Inferior parietal cortex (tissue), 1 donor: Measurements from ENCODE around the gene WDR44.
A peak's percentile ranks its signal among the peaks of the same experiment; 100 is the strongest.
"Not testable (repeated sequence)": the region's sequence is repeated elsewhere in the genome, so short reads cannot be mapped to it uniquely, and the experiment has no call there.

Source experiments
- DNase-seq: peaks from one replicate; pipeline ENCODE4 v3.0.0-alpha.2; 2016; ENCODE audit errors: extremely low spot score

WDR44 gene

DNA sequence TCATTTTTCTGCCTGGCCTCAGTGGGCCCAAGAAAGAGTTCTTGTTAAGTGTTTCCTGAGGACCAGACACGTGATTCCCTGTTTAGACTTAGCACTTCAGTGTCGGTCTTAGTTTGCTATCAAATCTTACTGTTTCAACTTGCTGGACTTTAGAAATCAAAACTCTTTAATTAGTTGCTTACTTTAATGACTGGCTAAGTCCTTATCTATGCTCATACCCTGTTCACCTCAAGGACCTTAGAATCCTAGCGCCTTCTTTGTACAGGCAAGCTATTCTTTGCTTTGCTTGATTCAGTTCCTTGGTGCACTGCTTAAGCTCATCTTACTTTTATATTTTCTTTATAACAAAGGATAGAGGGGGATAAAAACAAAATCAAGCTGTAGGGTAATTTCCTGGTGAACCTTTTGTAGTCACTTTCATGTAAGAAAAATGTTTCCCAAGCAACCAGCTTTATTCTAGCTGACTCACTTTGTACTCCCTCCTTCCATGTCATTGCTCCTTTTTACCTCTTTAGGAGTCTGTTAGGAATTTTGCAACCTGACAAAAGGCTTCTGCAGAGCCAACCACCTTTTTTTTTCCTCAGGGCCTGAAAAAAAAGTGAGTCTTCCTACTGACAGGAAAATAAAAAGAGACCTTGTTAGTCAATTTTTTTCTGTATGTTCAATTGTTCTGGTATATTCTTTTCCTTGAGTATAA, 14.7 kb downstream of the WDR44 start:
- no peak for DNase-seq

DNA sequence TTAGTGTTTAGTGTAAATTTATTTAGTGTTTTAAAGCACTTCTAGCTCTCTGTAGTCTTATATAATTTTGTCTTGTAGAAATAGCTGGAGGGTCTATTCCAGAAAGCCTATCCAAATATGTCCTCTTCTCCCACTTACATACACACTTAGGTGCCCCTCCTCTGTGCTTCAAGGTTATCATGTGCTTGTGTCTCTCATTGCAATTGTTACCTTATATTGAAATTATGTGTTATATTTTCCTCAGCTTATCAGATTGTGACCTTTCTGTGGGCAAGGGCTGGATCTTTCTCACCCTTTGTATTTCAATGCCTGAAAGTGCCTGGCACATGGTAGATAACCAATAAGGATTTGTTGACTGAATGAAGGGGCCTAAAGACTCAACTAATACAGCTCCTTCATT, 18.4 kb downstream of the WDR44 start:
- DNase-seq: no peak

DNA sequence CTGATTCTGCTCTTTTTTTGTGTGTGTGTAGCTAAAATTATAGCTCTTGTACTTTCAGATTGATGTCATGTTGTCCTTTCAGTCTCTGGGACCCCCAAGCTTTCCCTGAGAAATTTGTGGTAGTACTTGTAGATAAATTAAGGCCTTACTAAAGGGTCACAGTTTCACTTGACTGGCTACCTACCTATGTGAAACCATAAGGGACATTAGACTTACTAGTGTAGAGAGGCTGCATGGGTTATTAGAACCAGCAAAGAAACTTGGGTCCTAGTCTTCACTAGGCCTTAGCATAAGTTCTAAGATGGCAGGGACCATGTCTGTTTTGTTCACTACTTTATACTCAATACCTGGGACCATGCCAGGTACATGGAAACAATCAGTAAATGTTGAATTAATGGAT, 21.4 kb downstream of the WDR44 start:
- no peak for DNase-seq

DNA sequence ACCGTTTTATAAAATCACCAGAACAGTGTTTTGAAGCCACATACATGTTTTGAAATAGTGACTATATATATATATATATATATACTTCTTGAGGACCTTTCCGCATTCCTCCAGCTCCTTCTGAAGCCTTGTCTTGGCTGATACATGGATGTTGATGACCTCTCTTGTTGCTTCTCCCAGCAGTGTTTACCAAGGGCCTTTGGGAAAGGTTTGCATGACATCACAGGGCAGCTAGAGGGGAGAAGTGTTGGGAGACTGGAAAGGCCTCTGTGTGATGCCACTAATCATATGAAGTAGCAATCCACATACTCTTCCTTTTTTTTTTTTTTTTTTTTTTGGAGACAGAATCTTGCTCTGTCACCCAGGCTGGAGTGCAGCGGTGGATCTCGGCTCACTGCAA, 22.5 kb downstream of the WDR44 start:
- DNase-seq: no peak

DNA sequence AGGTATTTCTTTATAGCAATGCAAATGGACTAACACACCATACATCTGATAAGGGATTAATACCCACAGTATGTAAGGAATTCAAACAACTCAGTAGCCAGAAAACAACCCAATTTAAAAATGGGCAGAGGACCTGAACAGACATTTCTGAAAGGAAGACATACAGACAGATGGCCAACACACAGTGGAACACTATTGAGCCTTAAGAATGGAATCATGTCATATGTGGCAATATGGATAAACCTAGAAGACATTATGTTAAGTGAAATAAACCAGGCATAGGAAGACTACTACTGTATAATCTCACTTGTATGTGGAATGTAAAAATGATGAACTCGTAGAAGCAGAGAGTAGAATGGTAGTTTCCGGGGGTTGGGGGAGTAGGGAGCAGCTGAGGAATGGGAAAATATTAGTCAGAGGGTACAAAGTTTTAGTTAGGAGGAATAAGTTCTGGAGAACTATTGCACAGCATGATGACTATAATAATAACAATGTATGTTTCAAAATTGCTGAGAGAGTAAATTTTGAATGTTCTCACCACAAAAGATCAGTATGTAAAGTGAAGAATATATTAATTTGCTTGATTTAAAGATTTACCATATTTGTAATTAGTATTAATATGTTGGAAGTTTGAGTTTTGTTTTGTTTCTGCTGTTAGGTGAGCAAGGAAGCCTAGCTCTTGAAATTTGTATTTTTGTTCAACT, 25.2 kb downstream of the WDR44 start:
- DNase-seq: no peak

- no peak for DNase-seq
Measured at GRCh38 chrX:118373538-118373937, 27.6 kb downstream of the WDR44 start.

DNA sequence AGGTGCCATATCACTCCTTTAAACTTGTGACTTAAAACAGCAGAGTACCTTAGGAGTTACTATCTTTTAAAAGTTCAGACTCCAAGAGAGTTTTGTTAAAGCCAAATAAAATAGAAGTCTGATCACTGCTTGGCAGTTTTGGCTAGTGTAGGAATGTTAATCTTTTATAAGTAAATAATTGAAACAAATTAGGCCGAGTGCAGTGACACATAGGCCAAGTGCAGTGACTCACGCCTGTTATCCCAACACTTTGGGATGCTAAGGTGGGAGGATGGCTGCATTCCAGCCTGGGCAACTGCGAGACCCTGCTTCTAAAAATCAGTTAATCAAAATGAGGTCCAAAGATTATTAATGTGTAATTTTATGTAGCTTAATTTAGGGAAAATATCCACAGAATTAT, 37.2 kb downstream of the WDR44 start:
- DNase-seq: no peak

GRCh38 chrX:118392716-118393115, 46.8 kb downstream of the WDR44 start:
- no peak for DNase-seq

GRCh38 chrX:118396113-118396512, 50.2 kb downstream of the WDR44 start:
- no peak for DNase-seq

- no peak for DNase-seq
Measured at GRCh38 chrX:118418811-118419251, 72.9 kb downstream of the WDR44 start.

DNA sequence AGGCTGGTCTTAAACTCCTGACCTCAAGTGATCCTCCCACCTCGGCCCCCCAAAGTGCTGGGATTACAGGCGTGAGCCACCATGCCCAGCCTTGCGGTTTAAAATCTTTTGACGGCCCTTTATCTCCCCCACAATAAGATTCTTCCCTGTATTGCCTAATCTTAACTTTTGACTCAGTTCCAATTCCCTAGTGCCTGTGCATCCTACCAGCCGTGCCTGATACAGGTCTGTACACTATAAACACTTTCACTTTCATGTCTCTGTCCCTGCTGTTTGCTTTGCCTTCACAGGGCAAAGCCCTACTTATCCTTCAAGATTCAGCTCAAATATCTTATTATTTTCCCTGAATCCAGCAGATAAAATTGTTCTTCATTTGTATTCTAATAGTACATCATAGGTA, 74.6 kb downstream of the WDR44 start:
- peak; percentile 4 for DNase-seq

GRCh38 chrX:118423558-118423957, 77.7 kb downstream of the WDR44 start:
- no peak for DNase-seq

DNA sequence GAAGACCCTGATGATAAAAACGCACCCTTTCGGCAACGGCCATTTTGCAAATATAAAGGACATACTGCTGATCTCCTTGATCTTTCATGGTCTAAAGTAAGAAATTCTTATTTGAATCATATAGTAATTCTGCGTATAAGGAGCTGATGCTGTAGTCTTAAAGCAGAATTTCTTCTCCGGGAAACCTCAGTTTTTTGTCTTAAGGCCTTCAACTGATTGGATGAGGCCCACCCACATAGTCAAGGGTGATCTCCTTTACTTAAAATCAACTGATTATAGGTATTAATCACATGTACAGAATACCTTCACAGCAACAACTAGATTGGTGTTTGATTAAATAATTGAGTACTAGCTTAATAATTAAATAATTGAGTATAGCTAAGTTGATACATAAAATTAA, 86.9 kb downstream of the WDR44 start:
- DNase-seq: no peak

DNA sequence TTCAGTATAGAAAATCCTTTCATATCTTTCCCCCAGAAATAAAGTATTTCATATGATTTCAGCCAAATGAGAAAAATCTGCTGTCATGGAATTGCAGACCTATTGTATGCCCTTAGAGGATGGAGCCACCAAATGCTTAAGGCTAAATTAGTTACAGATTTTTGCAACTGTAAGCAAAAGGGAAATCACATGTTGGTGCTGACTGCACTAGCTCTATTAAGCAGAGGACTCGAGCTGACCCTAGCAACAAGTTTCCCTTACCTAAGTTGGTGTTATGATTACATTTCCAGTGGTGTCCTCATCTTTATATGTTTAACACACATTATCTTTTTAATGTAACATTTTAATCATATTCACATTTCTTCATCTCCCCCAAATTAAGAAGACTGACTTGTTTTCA, 91.4 kb downstream of the WDR44 start:
- no peak for DNase-seq

- DNase-seq: no peak
Measured at GRCh38 chrX:118448273-118448783, 102.4 kb downstream of the WDR44 start.

- no peak for DNase-seq
Measured at GRCh38 chrX:118455013-118455412, 109.1 kb downstream of the WDR44 start.

- DNase-seq: peak; percentile 55
Measured at GRCh38 chrX:118459494-118459893, 113.6 kb downstream of the WDR44 start.

DNA sequence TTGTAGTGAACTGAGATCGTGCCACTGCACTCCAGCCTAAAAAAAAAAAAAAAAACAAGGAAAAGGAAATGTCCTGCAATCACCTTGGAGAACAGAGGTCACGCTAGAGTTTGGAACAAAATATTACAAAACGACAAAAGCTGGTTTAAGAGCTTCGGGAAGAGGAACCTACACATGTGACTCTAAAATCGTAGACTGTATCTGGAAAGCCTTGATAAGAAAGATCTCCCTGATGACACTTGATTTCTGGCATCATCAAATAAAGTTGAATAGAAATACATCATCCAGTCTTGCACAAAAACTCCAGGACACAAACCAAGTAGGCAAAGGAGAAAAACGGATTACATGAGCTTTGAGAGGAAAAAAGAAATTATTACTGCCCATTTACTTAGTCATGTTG, 118.6 kb downstream of the WDR44 start:
- no peak for DNase-seq

- no peak for DNase-seq
Measured at GRCh38 chrX:118468122-118468521, 122.2 kb downstream of the WDR44 start.

GRCh38 chrX:118470721-118471347, 124.9 kb downstream of the WDR44 start:
- DNase-seq: not testable (repeated sequence)

GRCh38 chrX:118474586-118474985, 128.7 kb downstream of the WDR44 start:
- no peak for DNase-seq

GRCh38 chrX:118475903-118476302, 130.0 kb downstream of the WDR44 start:
- no peak for DNase-seq

DNA sequence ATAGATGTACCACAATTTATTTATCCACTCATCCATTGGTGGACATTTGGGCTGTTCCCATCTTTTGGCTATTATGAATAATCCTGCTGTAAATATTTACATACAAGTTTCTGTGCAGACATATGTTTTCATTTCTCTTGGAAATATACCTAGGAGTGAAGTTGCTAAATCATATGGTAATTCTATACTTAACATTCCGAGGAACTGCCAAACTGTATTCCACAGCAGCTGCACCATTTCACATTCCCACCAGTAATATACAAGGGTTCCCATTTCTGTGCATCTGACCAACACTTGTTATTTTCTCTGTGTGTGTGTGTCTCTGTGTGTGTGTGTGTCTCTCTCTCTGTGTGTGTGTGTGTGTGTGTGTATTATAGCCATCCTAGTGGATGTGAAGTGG, 134.3 kb downstream of the WDR44 start:
- DNase-seq: no peak
